Loucy (cell line): ENCODE data around the gene CDK11B.
"Not testable (repeated sequence)": the region's sequence is repeated elsewhere in the genome, so short reads cannot be mapped to it uniquely, and the experiment has no call there.

Experiments
- EZH2phosphoT487 ChIP-seq: fragments of 200-600 bp; IDR thresholded peaks from 2 replicates; pipeline ENCODE4 v1.6.1; 2018; ENCODE audit warnings: antibody characterized with exemption, mild to moderate bottlenecking, moderate library complexity, borderline replicate concordance
- TF ChIP-seq, protein P1 (sequence below): fragments of 200-600 bp; sonication (generic); conservative IDR thresholded peaks from 2 replicates; pipeline ENCODE4 v1.5.1; 2014; ENCODE audit warnings: mild to moderate bottlenecking, antibody characterized with exemption, low read length

DNA sequence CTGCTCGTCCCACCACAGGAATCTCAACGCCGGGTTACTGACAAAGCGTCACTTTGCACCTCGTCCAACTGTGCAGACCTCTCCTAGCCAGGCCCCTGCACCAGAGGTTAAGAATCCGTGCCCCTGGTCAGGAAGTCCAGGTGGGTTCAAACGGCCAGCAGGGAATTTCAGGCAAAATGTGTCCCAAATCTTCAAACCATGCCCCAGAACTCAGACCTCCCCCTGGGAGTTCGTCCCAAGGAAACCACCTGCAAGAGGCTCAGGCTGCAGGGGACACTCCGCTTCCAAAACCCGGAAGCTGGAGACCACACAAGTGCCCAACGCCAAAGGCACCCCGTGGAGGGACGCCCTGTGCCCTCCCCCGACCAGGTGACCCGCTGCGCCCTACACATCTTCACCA, 32.6 kb upstream of the CDK11B start:
- TF ChIP-seq, protein P1, sequence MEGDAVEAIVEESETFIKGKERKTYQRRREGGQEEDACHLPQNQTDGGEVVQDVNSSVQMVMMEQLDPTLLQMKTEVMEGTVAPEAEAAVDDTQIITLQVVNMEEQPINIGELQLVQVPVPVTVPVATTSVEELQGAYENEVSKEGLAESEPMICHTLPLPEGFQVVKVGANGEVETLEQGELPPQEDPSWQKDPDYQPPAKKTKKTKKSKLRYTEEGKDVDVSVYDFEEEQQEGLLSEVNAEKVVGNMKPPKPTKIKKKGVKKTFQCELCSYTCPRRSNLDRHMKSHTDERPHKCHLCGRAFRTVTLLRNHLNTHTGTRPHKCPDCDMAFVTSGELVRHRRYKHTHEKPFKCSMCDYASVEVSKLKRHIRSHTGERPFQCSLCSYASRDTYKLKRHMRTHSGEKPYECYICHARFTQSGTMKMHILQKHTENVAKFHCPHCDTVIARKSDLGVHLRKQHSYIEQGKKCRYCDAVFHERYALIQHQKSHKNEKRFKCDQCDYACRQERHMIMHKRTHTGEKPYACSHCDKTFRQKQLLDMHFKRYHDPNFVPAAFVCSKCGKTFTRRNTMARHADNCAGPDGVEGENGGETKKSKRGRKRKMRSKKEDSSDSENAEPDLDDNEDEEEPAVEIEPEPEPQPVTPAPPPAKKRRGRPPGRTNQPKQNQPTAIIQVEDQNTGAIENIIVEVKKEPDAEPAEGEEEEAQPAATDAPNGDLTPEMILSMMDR = not testable (repeated sequence)
- TF ChIP-seq EZH2phosphoT487 = not testable (repeated sequence)
